Panc1 (cell line): ENCODE data around the gene ESAM. TPM values are rescaled to one million over a fixed set of nuclear protein-coding genes. Genes with fewer than 3 reads are reported as not detected.

Experiments used
- ATAC-seq: fragments of 200-7000 bp; cut with Tn5 transposase; 2 replicates; pipeline ENCODE4 v1.9.1; 2020; ENCODE audit warnings: mild to moderate bottlenecking, moderate library complexity
- BruUV-seq: library from RNA; stranded (reverse); fragments of 400-500 nt; replicated peaks from 2 replicates; lab custom pipeline; 2021; lab: Mats Ljungman, UMichigan
- CTCF ChIA-PET: fragments of 300-600 bp; sonication (Branson Sonifier 250); formaldehyde crosslinking; loops from one replicate; lab custom pipeline; 2022; ENCODE audit warnings: antibody characterized with exemption; lab: Charles Lee
- POLR2A ChIA-PET: fragments of 300-600 bp; sonication (Branson Sonifier 250); formaldehyde crosslinking; loops from one replicate; lab custom pipeline; 2022; ENCODE audit warnings: antibody characterized with exemption; lab: Charles Lee
- DNase-seq: peaks from one replicate; pipeline ENCODE4 v3.0.0-alpha.2; 2010; ENCODE audit warnings: low read depth, low spot score
- H3K27ac ChIP-seq: 2 replicates; pipeline ENCODE4 v1.5.1; 2011; ENCODE audit warnings: mild to moderate bottlenecking, low read length, inconsistent platforms
- H3K27me3 ChIP-seq: fragments of 200-500 bp; sonication (Bioruptor generic); 2 replicates; pipeline ENCODE4 v1.6.0; 2014; ENCODE audit warnings: low read length, inconsistent platforms; ENCODE audit not compliant: control insufficient read depth, insufficient read depth
- H3K36me3 ChIP-seq: fragments of 200-500 bp; sonication (Bioruptor generic); 2 replicates; pipeline ENCODE4 v1.5.1; 2014; ENCODE audit warnings: inconsistent platforms, mild to moderate bottlenecking, low read length, moderate library complexity; ENCODE audit not compliant: control insufficient read depth, insufficient read depth
- H3K4me1 ChIP-seq: 2 replicates; pipeline ENCODE4 v1.5.1; 2011; ENCODE audit warnings: inconsistent platforms, mild to moderate bottlenecking, low read length, moderate library complexity; ENCODE audit not compliant: control insufficient read depth, insufficient read depth
- H3K4me3 ChIP-seq, 2 experiments: 2 replicates each; pipeline ENCODE4 v1.5.1; 2011 to 2012; ENCODE audit warnings: low read depth in 2 of 2, low read length in 2 of 2, mild to moderate bottlenecking in 2 of 2, inconsistent platforms in 1 of 2, moderate library complexity in 1 of 2
- H3K9me3 ChIP-seq: fragments of 200-500 bp; sonication (Bioruptor generic); 2 replicates; pipeline ENCODE4 v1.5.1; 2014; ENCODE audit warnings: low read depth, mild to moderate bottlenecking, inconsistent platforms, low read length, moderate library complexity; ENCODE audit not compliant: control insufficient read depth, insufficient read depth
- CTCF ChIP-seq: fragments of 450-650 bp; IDR thresholded peaks from 2 replicates; pipeline ENCODE4 v1.5.1; 2017; ENCODE audit warnings: mild to moderate bottlenecking
- POLR2AphosphoS5 ChIP-seq: IDR thresholded peaks from 2 replicates; pipeline ENCODE4 v1.6.1; 2012; ENCODE audit warnings: mild to moderate bottlenecking, low read depth, low read length, moderate library complexity
- REST ChIP-seq, 2 experiments: IDR thresholded peaks; 2 replicates each; pipeline ENCODE4 v1.6.1; 2011 to 2012; ENCODE audit warnings: low read depth in 2 of 2, control low read depth in 1 of 2, low read length in 1 of 2, mild to moderate bottlenecking in 1 of 2, moderate library complexity in 1 of 2; ENCODE audit not compliant: insufficient read depth in 1 of 2
- SIN3A ChIP-seq: IDR thresholded peaks from 2 replicates; pipeline ENCODE4 v1.6.1; 2012; ENCODE audit warnings: low read depth, mild to moderate bottlenecking, low read length, moderate library complexity, borderline replicate concordance; ENCODE audit not compliant: insufficient read depth
- TCF7L2 ChIP-seq: IDR thresholded peaks from 2 replicates; pipeline ENCODE4 v1.6.1; 2011; ENCODE audit warnings: mild to moderate bottlenecking, low read depth, low read length, inconsistent platforms
- in situ Hi-C: cut with HindIII; loops from 2 replicates; pipeline ENCODE4 v1.10.0; 2016; ENCODE audit warnings: low sequenced_read_pairs, low pct_unique_long_range_greater_than_20kb
- intact Hi-C: fragments of 100-400 bp; cut with micrococcal nuclease; formaldehyde crosslinking; loops from one replicate; pipeline ENCODE4 v1.10.0; 2022; ENCODE audit not compliant: unreplicated experiment
- total RNA-seq: library from RNA; stranded (reverse); gene quantifications from one replicate; pipeline ENCODE4 v1.2.1, GENCODE V29; 2021; ENCODE audit not compliant: unreplicated experiment

Gene ESAM
- total RNA-seq, 1 experiment from 2014 or later, result 1.6 TPM

- CTCF ChIA-PET, result no interaction called here
- POLR2A ChIA-PET, result no interaction called here
- DNase-seq, result no peak
- in situ Hi-C loops, result no loop called here
- peaks cover 3% of the 10 kb centered on the region for H3K36me3 ChIP-seq
- H3K27me3 ChIP-seq, result no peaks in the 10 kb centered on the region
- H3K4me3 ChIP-seq, result no peak overlapping the region
- peak; percentile 81 for ATAC-seq
- H3K27ac ChIP-seq, result no peak overlapping the region
- no peaks in the 10 kb centered on the region for H3K4me1 ChIP-seq
- intact Hi-C loops, result no loop called here
- BruUV-seq, result no TSS peak
- TF ChIP-seq TCF7L2, result no peak
- no peaks in the 10 kb centered on the region for H3K9me3 ChIP-seq
Measured at GRCh38 chr11:124769806-124770774, 8.0 kb upstream of the ESAM start.

DNA sequence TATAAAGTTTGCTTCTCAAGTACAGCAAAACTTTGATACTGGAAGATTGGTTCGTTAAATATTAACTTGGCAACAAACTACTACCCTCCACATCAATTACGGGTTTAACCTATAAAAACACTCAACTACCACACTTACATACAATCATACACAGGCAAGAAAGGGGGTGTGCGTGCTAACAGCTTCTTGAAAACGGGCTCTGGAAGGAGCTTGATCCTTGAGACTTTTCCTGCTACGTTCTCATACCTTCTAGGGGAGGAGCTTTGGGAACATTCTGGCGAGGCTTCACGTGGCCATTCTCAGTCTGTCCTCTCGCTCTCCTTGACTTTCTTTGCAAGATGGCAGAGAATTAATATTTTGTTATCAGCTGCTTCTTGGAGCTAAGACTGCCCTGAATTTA, 6.8 kb upstream of the ESAM start:
- BruUV-seq, result no TSS peak
- POLR2A ChIA-PET, result interaction anchor here (1.0 kb wide), 1 partner anchor 30 kb away, joined by 3 read pairs; no protein-coding TSS in a partner anchor
- H3K27ac ChIP-seq, result no peak overlapping the region
- intact Hi-C loops (no loop called here), in situ Hi-C loops (no loop called here)
- CTCF ChIA-PET, result interaction anchor here (0.5 kb wide), 1 partner anchor 68 kb away, joined by 3 read pairs; no protein-coding TSS in a partner anchor
- H3K4me1 ChIP-seq, result no peaks in the 10 kb centered on the region
- peaks cover 3% of the 10 kb centered on the region for H3K36me3 ChIP-seq
- H3K9me3 ChIP-seq, result no peaks in the 10 kb centered on the region
- ATAC-seq (no peak), DNase-seq (no peak)
- H3K4me3 ChIP-seq, result no peak overlapping the region
- no peaks in the 10 kb centered on the region for H3K27me3 ChIP-seq
- TF ChIP-seq TCF7L2 (no peak), CTCF (no peak), REST (IDR thresholded peaks at IDR 0.05; ENCODE audit: insufficient read depth in 1 of 2, low read depth in 2 of 2, low read length in 1 of 2) (no peak), SIN3A (no peak), POLR2AphosphoS5 (no peak)
